ENCODE data around the gene RPS10. TPM values are rescaled to one million over a fixed set of nuclear protein-coding genes. Genes with fewer than 3 reads are reported as not detected.

The RPS10 gene
- total and polyA plus RNA-seq, 2 donors, result 2,659 to 2,778 TPM

DNA sequence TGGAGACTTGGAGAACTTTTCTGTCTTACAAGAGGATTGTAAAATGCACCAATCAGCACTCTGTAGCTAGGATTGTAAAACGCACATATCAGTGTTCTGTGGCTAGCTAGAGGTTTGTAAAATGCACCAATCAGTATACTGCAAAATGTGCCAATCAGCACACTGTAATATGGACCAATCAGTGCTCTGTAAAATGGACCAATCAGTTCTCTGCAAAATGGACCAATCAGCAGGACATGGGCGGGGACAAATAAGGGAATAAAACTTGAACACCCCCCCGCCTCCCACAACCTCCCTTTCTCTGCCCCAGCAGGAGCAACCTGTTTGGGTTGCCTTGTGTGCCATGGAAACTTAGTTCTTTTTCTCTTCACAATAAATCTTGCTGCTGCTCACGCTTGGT, 12.8 kb upstream of the RPS10 start:
- Histone ChIP-seq H3K9me3 (ENCODE audit: control insufficient read depth in 2 of 2, insufficient read depth in 1 of 2, low read length in 1 of 2) (no peaks in the 10 kb centered on the region), H3K36me3 (ENCODE audit: control insufficient read depth in 2 of 2, insufficient read depth in 2 of 2, low read length in 1 of 2) (no peaks in the 10 kb centered on the region), H3K4me3 (ENCODE audit: low read length in 2 of 2) (no peak overlapping the region), H3K27me3 (ENCODE audit: control insufficient read depth in 2 of 2, insufficient read depth in 1 of 2, low read length in 1 of 2) (no peaks in the 10 kb centered on the region), H3K4me1 (ENCODE audit: control insufficient read depth in 2 of 2, insufficient read depth in 2 of 2, low read length in 2 of 2) (no peaks in the 10 kb centered on the region), H3K27ac (ENCODE audit: low read depth in 1 of 2, low read length in 1 of 2) (no peak overlapping the region)
- no peak for DNase-seq (ENCODE audit: low read depth in 6 of 9, low spot score in 9 of 9)
- 72% methylated on average over 4 of the region's 4 CpGs for WGBS

DNA sequence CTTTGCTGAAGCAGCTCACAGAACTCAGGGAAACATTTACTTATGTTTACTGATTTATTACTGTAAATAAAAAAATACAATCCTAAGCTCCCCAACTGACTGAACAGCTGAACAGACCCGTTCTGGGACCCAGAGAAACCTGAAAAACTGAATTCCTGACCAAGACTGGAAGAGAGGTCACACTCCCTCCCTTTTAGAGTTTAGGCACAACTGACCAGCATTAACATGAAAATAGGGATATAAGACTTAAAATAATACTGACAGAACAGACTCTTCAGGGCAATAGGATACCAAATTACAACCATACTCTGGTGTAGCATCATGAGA, 11.7 kb upstream of the RPS10 start:
- Histone ChIP-seq H3K4me3 (ENCODE audit: low read length in 2 of 2) (no peak overlapping the region), H3K27ac (ENCODE audit: low read depth in 1 of 2, low read length in 1 of 2) (no peak overlapping the region), H3K9me3 (ENCODE audit: control insufficient read depth in 2 of 2, insufficient read depth in 1 of 2, low read length in 1 of 2) (no peaks in the 10 kb centered on the region), H3K27me3 (ENCODE audit: control insufficient read depth in 2 of 2, insufficient read depth in 1 of 2, low read length in 1 of 2) (no peaks in the 10 kb centered on the region), H3K36me3 (ENCODE audit: control insufficient read depth in 2 of 2, insufficient read depth in 2 of 2, low read length in 1 of 2) (no peaks in the 10 kb centered on the region), H3K4me1 (ENCODE audit: control insufficient read depth in 2 of 2, insufficient read depth in 2 of 2, low read length in 2 of 2) (no peaks in the 10 kb centered on the region)
- 92% methylated on average over 1 of the region's 1 CpG for WGBS
- no peak for DNase-seq (ENCODE audit: low read depth in 6 of 9, low spot score in 9 of 9)

GRCh38 chr6:34436803-34437643, 11.2 kb upstream of the RPS10 start:
- 92% methylated on average over 38 of the region's 38 CpGs for WGBS
- Histone ChIP-seq H3K27ac (ENCODE audit: low read depth in 1 of 2, low read length in 1 of 2) (no peak overlapping the region), H3K4me1 (ENCODE audit: control insufficient read depth in 2 of 2, insufficient read depth in 2 of 2, low read length in 2 of 2) (no peaks in the 10 kb centered on the region), H3K36me3 (ENCODE audit: control insufficient read depth in 2 of 2, insufficient read depth in 2 of 2, low read length in 1 of 2) (no peaks in the 10 kb centered on the region), H3K9me3 (ENCODE audit: control insufficient read depth in 2 of 2, insufficient read depth in 1 of 2, low read length in 1 of 2) (no peaks in the 10 kb centered on the region), H3K27me3 (ENCODE audit: control insufficient read depth in 2 of 2, insufficient read depth in 1 of 2, low read length in 1 of 2) (no peaks in the 10 kb centered on the region), H3K4me3 (ENCODE audit: low read length in 2 of 2) (no peak overlapping the region)
- no peak for DNase-seq (ENCODE audit: low read depth in 6 of 9, low spot score in 9 of 9)

DNA sequence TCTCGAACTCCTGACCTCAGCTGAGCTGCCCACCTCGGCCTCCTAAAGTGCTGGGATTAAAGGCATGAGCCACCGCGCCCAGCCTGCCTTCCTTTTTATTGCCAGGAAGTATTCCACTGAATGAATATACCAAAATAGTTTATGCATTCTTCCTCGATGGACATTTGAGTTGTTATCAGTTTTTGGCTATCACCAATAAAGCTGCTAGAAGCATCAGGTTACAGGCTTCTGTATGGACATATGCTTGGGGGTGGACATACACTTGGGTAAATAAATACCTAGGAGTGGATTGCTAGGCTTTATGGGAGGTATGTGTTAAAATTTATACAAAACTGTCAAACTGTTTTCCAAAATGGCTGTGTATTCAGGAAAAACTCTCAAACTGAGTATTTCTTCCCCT, 10.0 kb upstream of the RPS10 start:
- no peaks in the 10 kb centered on the region for H3K4me1 ChIP-seq (ENCODE audit: control insufficient read depth in 2 of 2, insufficient read depth in 2 of 2, low read length in 2 of 2)
- H3K27ac ChIP-seq (ENCODE audit: low read depth in 1 of 2, low read length in 1 of 2), result no peak overlapping the region
- H3K27me3 ChIP-seq (ENCODE audit: control insufficient read depth in 2 of 2, insufficient read depth in 1 of 2, low read length in 1 of 2), result no peaks in the 10 kb centered on the region
- H3K9me3 ChIP-seq (ENCODE audit: control insufficient read depth in 2 of 2, insufficient read depth in 1 of 2, low read length in 1 of 2), result no peaks in the 10 kb centered on the region
- no peaks in the 10 kb centered on the region for H3K36me3 ChIP-seq (ENCODE audit: control insufficient read depth in 2 of 2, insufficient read depth in 2 of 2, low read length in 1 of 2)
- WGBS, result 93% methylated on average over 5 of the region's 5 CpGs
- no peak for DNase-seq (ENCODE audit: low read depth in 6 of 9, low spot score in 9 of 9)
- H3K4me3 ChIP-seq (ENCODE audit: low read length in 2 of 2), result no peak overlapping the region

DNA sequence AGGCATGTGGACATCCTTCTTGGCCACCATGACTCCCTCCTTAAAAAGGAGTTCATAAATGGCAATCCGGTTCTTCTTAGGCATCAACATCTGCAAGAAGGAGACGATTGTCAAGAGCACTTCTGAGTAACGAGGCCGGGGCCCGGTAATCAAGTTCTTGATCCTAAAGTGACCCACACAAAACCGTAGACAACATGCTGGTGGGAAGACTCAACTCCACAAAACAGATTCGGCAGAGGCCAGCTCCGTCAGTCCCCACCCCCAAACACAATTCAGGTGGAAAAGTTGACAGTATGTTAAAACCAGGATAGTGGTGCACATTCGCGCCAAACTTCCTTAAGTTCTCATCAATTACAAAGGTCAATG, 754 bp downstream of the RPS10 start:
- peak overlapping the region; percentile 66 to 91 for H3K4me3 ChIP-seq (ENCODE audit: low read length in 2 of 2)

DNA sequence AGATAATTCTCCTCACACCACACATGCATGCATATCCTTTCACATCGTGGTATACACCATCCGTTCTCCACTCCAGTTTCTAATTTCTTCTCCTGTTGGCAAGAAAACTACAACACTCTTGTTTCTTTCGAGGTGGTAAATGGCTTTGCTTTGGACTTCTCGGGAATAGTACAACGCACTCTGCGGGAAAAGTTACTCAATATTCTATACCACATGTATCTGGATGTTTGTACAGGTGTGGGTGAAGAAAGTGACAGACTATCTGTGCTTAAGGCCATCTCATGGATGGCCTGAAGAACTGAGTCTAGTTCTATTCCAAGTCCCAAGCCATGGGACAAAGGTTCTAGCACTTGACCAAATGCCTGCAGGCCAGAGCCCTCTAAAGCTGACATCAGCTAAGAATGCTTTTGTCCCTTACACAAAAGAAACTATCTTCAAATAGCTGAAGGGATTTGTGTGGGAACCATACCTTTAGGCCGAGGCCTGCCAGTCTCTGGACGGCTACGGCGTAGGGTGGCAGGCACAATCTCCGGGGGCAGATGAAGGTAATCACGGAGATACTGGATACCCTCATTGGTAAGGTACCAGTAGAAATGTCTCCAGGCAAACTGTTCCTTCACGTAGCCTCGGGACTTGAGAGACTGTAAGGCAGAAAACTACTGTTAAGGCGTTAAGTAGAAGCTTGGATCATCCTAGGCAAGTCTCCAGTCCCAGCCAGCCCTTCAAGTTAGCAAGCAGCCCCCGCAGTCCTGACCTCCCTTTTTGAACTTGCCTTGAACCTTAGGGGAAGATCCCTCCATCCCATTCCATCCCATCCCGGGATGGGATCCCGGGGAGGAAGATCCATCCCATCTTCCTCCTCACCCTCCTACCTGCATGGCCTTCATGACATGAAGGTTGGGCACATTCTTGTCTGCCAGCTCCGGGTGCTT, 1.4 kb downstream of the RPS10 start:
- Histone ChIP-seq H3K4me1 (ENCODE audit: control insufficient read depth in 2 of 2, insufficient read depth in 2 of 2, low read length in 2 of 2) (peaks cover 0 to 11% of the 10 kb centered on the region in 2 donors), H3K27me3 (ENCODE audit: control insufficient read depth in 2 of 2, insufficient read depth in 1 of 2, low read length in 1 of 2) (no peaks in the 10 kb centered on the region), H3K27ac (ENCODE audit: low read depth in 1 of 2, low read length in 1 of 2) (peak overlapping the region in 1 of 2 donors; percentile 11), H3K4me3 (ENCODE audit: low read length in 2 of 2) (peak overlapping the region; percentile 66 to 91), H3K36me3 (ENCODE audit: control insufficient read depth in 2 of 2, insufficient read depth in 2 of 2, low read length in 1 of 2) (peaks cover 42 to 55% of the 10 kb centered on the region in 2 donors), H3K9me3 (ENCODE audit: control insufficient read depth in 2 of 2, insufficient read depth in 1 of 2, low read length in 1 of 2) (no peaks in the 10 kb centered on the region)
- 91% methylated on average over 19 of the region's 19 CpGs for WGBS
- DNase-seq (ENCODE audit: low read depth in 6 of 9, low spot score in 9 of 9), result no peak

More for the DNA sequence above, 754 bp downstream of the RPS10 start:
- no peaks in the 10 kb centered on the region for H3K27me3 ChIP-seq (ENCODE audit: control insufficient read depth in 2 of 2, insufficient read depth in 1 of 2, low read length in 1 of 2)
- peak overlapping the region; percentile 77 to 78 for H3K27ac ChIP-seq (ENCODE audit: low read depth in 1 of 2, low read length in 1 of 2)
- WGBS, result 13% methylated on average over 10 of the region's 10 CpGs
- H3K9me3 ChIP-seq (ENCODE audit: control insufficient read depth in 2 of 2, insufficient read depth in 1 of 2, low read length in 1 of 2), result no peaks in the 10 kb centered on the region
- DNase-seq (ENCODE audit: low read depth in 6 of 9, low spot score in 9 of 9), result peak in 1 of 9 donors; percentile 18
- H3K36me3 ChIP-seq (ENCODE audit: control insufficient read depth in 2 of 2, insufficient read depth in 2 of 2, low read length in 1 of 2), result peaks cover 36 to 49% of the 10 kb centered on the region in 2 donors
- peaks cover 0 to 11% of the 10 kb centered on the region in 2 donors for H3K4me1 ChIP-seq (ENCODE audit: control insufficient read depth in 2 of 2, insufficient read depth in 2 of 2, low read length in 2 of 2)

DNA sequence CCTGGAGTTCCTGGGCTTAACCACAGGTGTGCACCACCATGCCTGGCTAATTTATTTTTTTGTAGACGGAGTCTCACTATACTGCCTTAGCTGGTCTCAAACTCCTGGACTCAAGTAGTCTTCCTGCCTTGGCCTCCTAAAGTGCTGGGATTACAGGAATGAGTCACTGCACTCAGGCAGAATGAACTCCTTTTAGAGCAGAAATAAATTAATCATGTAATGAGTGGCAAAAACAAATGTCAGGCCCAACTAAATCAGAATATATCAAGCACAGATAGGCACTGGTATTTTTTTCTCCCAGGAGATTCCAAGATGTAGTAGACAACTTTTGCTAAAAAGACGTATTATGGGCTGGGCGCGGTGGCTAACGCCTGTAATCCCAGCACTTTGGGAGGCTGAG, 2.6 kb downstream of the RPS10 start:
- Histone ChIP-seq H3K4me3 (ENCODE audit: low read length in 2 of 2) (no peak overlapping the region), H3K27ac (ENCODE audit: low read depth in 1 of 2, low read length in 1 of 2) (no peak overlapping the region), H3K36me3 (ENCODE audit: control insufficient read depth in 2 of 2, insufficient read depth in 2 of 2, low read length in 1 of 2) (peaks cover 50 to 66% of the 10 kb centered on the region in 2 donors), H3K9me3 (ENCODE audit: control insufficient read depth in 2 of 2, insufficient read depth in 1 of 2, low read length in 1 of 2) (no peaks in the 10 kb centered on the region), H3K27me3 (ENCODE audit: control insufficient read depth in 2 of 2, insufficient read depth in 1 of 2, low read length in 1 of 2) (no peaks in the 10 kb centered on the region), H3K4me1 (ENCODE audit: control insufficient read depth in 2 of 2, insufficient read depth in 2 of 2, low read length in 2 of 2) (peaks cover 0 to 11% of the 10 kb centered on the region in 2 donors)
- WGBS, result 99% methylated on average over 5 of the region's 5 CpGs
- DNase-seq (ENCODE audit: low read depth in 6 of 9, low spot score in 9 of 9), result no peak

GRCh38 chr6:34418367-34418766, 7.5 kb downstream of the RPS10 start:
- Histone ChIP-seq H3K4me3 (ENCODE audit: low read length in 2 of 2) (no peak overlapping the region), H3K27me3 (ENCODE audit: control insufficient read depth in 2 of 2, insufficient read depth in 1 of 2, low read length in 1 of 2) (no peaks in the 10 kb centered on the region), H3K4me1 (ENCODE audit: control insufficient read depth in 2 of 2, insufficient read depth in 2 of 2, low read length in 2 of 2) (peaks cover 0 to 4% of the 10 kb centered on the region in 2 donors), H3K27ac (ENCODE audit: low read depth in 1 of 2, low read length in 1 of 2) (no peak overlapping the region), H3K9me3 (ENCODE audit: control insufficient read depth in 2 of 2, insufficient read depth in 1 of 2, low read length in 1 of 2) (no peaks in the 10 kb centered on the region), H3K36me3 (ENCODE audit: control insufficient read depth in 2 of 2, insufficient read depth in 2 of 2, low read length in 1 of 2) (peaks cover 64 to 83% of the 10 kb centered on the region in 2 donors)
- DNase-seq (ENCODE audit: low read depth in 6 of 9, low spot score in 9 of 9), result no peak
- WGBS, result 95% methylated on average over 5 of the region's 5 CpGs

GRCh38 chr6:34416877-34417371, 8.9 kb downstream of the RPS10 start:
- Histone ChIP-seq H3K9me3 (ENCODE audit: control insufficient read depth in 2 of 2, insufficient read depth in 1 of 2, low read length in 1 of 2) (no peaks in the 10 kb centered on the region), H3K27ac (ENCODE audit: low read depth in 1 of 2, low read length in 1 of 2) (no peak overlapping the region), H3K27me3 (ENCODE audit: control insufficient read depth in 2 of 2, insufficient read depth in 1 of 2, low read length in 1 of 2) (no peaks in the 10 kb centered on the region), H3K4me1 (ENCODE audit: control insufficient read depth in 2 of 2, insufficient read depth in 2 of 2, low read length in 2 of 2) (peaks cover 0 to 4% of the 10 kb centered on the region in 2 donors), H3K36me3 (ENCODE audit: control insufficient read depth in 2 of 2, insufficient read depth in 2 of 2, low read length in 1 of 2) (peaks cover 53 to 76% of the 10 kb centered on the region in 2 donors), H3K4me3 (ENCODE audit: low read length in 2 of 2) (no peak overlapping the region)
- no peak for DNase-seq (ENCODE audit: low read depth in 6 of 9, low spot score in 9 of 9)
- 97% methylated on average over 7 of the region's 7 CpGs for WGBS
